Activated CD8-positive, alpha-beta memory T cell treated with anti-CD3 and anti-CD28 coated beads, Interleukin-2, amount 50 U/mL, for 48 hours (primary cell): Measurements from ENCODE around the gene RNF130.
"Not testable (repeated sequence)": the region's sequence is repeated elsewhere in the genome, so short reads cannot be mapped to it uniquely, and the experiment has no call there.

Experiments
- DNase-seq: peaks from one replicate; pipeline ENCODE4 v3.0.0-alpha.2; 2020

Gene RNF130

DNA sequence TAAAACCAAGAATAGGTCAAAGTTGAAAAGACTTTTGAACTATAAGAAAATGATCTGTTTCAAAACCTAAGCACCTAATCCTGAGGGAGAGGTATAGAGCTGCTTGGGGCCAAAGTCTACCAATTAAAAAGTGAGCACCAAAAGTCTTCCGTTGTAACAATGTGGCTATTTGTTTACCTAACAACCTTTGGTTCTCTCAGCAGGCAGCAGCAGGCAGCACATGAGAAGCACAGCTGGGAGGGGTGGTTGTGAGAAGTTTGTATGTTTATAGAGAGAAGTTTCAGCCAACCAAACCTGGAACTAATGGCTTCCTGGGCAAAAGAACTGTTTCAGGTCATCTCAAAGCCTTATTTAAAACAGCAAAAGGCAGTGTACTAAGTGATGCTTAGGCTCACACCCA, 104.1 kb downstream of the RNF130 start:
- no peak for DNase-seq

DNA sequence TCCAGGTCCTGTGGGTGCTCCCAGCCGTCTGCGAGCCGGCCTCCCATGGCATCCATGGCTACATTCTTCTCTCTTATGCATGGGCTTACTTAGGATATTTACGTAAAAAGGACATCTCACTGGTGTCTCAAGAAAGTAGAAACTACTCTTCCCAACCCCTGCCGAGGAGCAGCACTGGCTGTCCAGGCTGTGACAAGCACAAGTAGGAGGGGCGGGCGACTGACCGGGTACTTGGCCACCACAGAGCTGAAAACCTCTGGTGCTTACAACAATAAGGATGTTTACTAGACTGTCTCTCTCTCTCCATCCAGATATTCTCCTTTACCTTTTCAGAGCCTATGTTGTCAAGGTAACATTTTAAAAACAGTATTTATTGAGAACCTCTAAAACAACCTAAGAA, 107.5 kb downstream of the RNF130 start:
- no peak for DNase-seq

DNA sequence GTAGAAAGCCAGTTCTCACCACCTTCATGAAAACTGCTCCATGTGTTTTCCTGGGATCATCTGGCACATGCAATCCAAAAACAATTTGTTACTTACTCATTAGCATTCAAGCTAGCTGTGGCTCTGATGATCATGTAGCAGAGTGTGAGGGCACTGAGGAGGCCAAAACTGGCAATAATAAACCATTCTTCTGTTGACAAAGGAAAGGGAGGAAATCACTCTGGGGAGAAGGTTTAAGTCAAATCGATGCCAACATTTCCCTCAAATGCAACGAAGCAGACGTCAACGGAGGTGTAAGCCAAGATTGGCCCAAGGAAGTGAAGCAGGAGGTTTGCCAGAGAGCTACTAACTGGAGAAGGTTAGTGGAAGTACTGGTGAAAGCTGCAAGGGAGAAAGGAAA, 108.2 kb downstream of the RNF130 start:
- no peak for DNase-seq

GRCh38 chr5:179960204-179960831, 111.2 kb downstream of the RNF130 start:
- no peak for DNase-seq

GRCh38 chr5:179959641-179960040, 111.9 kb downstream of the RNF130 start:
- DNase-seq: no peak

GRCh38 chr5:179959118-179959517, 112.4 kb downstream of the RNF130 start:
- not testable (repeated sequence) for DNase-seq

- DNase-seq: no peak
Measured at GRCh38 chr5:179955630-179956029, 115.9 kb downstream of the RNF130 start.

DNA sequence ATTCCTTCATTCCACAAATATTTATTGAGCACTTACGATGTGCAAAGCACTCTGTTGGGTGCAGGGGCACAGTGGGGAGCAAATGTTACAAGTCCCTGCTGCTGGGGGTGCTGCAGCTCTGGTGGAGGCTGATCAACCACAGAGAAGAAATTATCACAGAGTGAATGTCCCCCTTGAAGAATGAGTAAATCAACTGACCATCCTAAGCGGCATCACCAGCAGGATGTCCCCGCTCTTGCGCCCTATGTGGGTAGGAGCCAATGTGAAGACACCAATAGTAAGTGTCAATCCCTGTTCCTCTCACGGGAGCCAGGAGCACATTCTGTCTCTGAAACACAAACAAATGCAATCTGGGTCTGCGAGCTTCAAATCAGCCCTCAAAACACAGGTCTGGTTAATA, 116.5 kb downstream of the RNF130 start:
- DNase-seq: no peak

DNA sequence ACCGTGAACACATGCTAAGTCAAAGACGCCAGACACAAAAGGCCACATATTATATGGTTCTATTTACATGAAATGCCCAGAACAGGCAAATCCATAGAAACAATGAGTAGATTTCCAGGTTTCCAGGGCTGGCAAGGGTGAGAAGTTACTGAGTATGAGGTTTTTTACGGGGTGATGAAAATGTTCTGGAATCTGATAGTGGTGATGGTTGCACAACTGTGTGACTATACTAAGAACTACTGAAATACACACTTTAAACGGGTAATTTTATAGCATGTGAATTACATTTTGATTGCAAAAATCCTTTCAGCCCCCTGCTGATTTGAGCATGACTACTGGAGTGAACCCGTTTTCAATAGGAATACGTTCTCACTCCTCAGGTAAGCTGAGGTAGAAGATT, 117.1 kb downstream of the RNF130 start:
- no peak for DNase-seq

GRCh38 chr5:179953987-179954386, 117.6 kb downstream of the RNF130 start:
- no peak for DNase-seq

GRCh38 chr5:179936976-179937681, 134.4 kb downstream of the RNF130 start:
- DNase-seq: no peak

DNA sequence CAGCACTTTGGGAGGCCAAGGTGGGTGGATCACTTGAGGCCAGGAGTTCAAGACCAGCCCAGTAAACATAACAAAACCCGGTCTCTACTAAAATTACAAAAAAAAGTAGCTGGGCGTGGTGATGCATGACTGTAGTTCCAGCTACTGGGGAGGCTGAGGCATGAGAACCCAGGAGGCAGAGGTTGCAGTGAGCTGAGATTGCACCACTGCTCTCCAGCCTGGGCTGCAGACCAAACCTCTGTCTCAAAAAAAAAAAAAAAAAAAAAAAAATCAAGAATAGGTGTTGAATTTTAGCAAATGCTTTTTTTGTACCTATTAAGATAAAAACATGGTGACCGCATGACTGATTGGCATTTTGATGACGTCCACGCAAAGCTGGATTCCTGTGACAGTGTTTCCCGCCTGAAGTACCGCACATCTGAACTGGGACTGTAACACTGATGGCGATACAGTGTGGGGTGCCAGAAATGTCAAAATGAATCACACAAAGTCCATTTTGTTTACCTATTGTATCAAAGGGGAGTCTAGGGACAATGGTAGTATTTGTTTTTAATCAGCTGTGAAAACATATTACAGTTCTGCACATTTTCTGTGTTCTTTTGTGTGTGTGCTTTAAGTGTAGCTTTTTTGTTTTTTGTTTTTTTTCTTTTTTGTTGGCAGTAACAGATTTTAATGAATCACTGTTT, 140.6 kb downstream of the RNF130 start:
- no peak for DNase-seq

- DNase-seq: no peak
Measured at GRCh38 chr5:179927824-179928223, 143.7 kb downstream of the RNF130 start.

- DNase-seq: no peak
Measured at GRCh38 chr5:179926657-179927056, 144.9 kb downstream of the RNF130 start.

DNA sequence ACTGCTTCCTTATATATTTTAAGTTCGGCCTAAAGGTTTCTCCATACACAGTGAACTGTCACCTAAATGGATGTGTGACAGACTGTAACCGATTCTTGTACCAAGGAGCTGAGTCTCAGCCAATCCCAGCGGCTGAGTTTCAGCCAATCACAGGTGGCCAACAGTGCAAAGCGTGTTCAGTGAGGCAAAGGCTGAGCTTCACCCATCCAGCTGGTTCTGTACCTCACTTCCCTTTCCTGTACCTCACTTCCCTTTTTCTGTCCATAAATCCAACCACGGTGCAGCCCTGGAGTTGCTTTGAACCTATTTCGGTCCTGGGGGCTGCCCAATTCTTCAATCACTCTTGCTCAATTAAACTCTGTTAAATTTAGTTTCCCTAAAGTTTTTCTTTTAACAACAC, 148.1 kb downstream of the RNF130 start:
- no peak for DNase-seq

- DNase-seq: no peak
Measured at GRCh38 chr5:179920175-179920574, 151.4 kb downstream of the RNF130 start.

GRCh38 chr5:179919487-179920060, 152.0 kb downstream of the RNF130 start:
- DNase-seq: peak; percentile 38

DNA sequence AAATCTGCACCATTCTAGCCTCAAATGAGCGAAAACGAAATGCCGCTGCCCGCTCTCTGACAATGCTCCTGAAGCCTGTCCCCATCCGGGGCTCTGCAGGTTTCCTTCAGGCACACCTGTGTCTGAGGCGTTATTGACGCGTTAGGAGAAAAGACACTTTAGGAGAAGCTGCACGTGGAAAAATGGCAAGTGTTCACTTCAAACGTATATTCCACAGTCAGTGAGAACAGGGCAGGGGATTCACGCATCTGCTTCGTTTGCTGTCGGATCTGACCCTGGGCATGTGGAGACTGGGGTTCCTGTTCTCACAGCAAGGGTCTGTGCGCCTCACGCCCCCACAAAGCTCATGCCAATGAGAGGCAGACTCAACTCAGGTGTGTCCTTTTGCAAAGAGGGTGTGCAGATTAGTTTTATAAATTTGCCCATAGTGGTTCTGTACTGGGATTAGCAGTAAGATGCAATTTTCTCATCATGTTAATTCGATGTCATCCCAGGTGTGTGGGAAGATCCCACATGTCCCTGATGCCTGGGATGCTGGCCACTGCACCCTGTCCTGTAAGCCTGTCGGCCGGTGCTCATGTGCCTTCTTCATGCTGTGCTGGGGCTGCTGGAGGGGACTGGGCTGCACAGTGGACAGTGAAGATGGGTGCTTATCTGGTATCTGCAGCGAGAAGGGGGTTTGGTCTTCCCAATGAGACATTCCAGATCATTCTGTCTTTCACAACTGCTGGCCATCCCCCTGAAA, 152.6 kb downstream of the RNF130 start:
- DNase-seq: peak; percentile 20

DNA sequence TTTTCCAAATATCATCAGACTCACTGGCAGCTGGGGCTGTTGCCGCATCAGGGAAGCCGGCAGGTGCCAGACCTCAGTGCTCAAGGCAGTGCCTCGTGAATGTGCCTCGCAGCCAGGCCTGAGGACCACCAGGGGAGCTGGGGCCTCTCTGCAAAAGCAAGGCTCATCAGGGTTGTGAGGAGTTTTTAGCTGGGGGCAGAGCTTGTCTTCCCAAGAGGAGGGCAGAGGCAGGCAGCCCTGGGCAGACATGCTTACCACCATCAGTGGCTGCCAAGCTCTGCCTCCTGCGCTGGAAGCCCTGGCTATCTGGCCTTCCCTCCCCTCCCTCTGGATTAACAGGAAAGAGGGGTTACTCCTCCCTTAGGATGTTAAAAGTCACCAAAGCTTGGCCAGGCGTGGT, 155.0 kb downstream of the RNF130 start:
- no peak for DNase-seq

DNA sequence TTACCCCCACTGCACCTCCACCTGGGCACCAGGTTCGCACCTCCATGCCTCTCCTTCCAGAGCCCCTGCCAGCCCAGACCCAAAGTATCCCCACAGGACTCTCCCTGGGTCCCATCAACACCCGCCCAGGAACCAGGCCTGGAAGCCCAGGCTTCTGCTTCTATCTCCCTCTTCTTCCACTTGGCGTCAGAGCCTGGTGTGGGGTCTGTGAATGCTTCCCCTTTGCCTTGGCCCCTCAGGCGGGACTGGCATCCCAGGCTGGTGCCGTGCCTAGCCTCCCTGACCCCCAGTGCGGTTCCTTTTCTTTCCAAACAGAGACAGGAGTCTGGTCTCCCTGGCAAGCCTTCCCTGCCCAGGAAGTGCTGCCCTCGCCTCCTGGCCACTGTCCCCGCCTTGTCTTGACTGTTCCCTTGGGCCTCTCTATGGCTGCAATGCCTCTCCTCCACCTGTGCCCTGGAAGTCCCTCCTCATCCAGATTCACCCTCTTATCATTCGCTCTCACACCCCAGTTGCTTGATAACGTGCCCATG, 156.1 kb downstream of the RNF130 start:
- no peak for DNase-seq

DNA sequence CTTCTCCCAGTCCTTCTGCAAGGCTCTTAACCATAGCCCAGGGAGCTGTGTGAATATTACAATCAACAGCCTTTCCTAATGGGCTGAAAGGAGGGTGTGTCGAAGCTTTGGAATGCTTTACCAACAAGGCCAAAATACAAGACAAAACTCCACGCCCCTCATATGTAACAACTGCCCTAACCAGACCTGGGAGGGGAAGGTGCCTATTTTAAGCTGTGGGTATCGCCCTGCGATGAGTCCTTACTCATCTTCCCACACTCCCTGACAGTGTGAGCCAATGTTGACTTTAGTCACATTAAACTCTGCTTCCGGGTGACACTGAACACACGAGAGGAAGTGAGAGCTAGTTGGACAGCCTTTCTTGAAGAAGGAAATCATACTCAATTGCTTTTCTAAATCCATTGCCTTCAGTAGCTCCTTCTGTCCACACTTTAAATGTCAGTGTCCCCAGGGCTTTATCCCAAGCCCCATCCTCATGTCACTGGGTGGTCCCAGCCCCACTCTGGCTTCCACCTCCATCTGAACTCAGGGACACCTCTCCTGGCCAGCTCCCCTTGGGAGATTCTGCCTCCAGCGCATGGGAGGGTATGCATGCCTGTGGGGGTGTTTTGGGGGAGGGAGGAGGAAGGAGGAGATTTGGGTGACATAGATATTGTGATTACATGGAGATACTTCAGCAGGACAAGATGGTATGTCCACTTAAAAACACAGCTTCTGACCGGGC, 157.4 kb downstream of the RNF130 start:
- DNase-seq: no peak

GRCh38 chr5:179913461-179913860, 158.1 kb downstream of the RNF130 start:
- DNase-seq: no peak
